Activated CD4-positive, alpha-beta memory T cell treated with anti-CD3 and anti-CD28 coated beads, Interleukin-2, amount 10 ng/mL, durations not matched to agents 7 days and 5 days (primary cell): ENCODE data around the gene ZNF837. TPM values are rescaled to one million over a fixed set of nuclear protein-coding genes. Genes with fewer than 3 reads are reported as not detected.

Experiments used
- CTCF ChIA-PET: fragments of 350-600 bp; sonication (Branson Sonifier 250); formaldehyde crosslinking; loops from one replicate; lab custom pipeline; 2021; ENCODE audit warnings: antibody characterized with exemption, inconsistent platforms; lab: Charles Lee
- POLR2A ChIA-PET: fragments of 350-600 bp; sonication (Branson Sonifier 250); formaldehyde crosslinking; loops from one replicate; lab custom pipeline; 2021; ENCODE audit warnings: antibody characterized with exemption; lab: Charles Lee
- DNase-seq: peaks from one replicate; pipeline ENCODE4 v3.0.0-alpha.2; 2020
- H3K27ac Mint-ChIP-seq: one replicate; pipeline ENCODE4 v1.8.0; 2021; ENCODE audit warnings: mild to moderate bottlenecking, mixed read lengths
- H3K27me3 Mint-ChIP-seq: one replicate; pipeline ENCODE4 v1.8.0; 2021; ENCODE audit warnings: mixed read lengths
- H3K36me3 Mint-ChIP-seq: one replicate; pipeline ENCODE4 v1.8.0; 2021; ENCODE audit warnings: low read depth, mixed read lengths
- H3K4me1 Mint-ChIP-seq: one replicate; pipeline ENCODE4 v1.8.0; 2021; ENCODE audit warnings: mixed read lengths
- H3K4me3 Mint-ChIP-seq: one replicate; pipeline ENCODE4 v1.8.0; 2021; ENCODE audit warnings: mild to moderate bottlenecking, mixed read lengths
- H3K9me3 Mint-ChIP-seq: one replicate; pipeline ENCODE4 v1.8.0; 2021; ENCODE audit warnings: mixed read lengths
- total RNA-seq, 2 experiments: library from RNA; stranded (reverse); gene quantifications; one replicate each; pipeline ENCODE4 v1.2.3, GENCODE V29; 2021

Gene ZNF837
- total RNA-seq, 2 experiments from 2014 or later: 1.7 TPM

- ChIA-PET POLR2A (interaction anchor here (0.7 kb wide), 1 partner anchor 147 kb away, joined by 3 read pairs; no protein-coding TSS in a partner anchor), CTCF (interaction anchor here (1.0 to 1.2 kb wide), 2 partner anchors 17 to 102 kb away, joined by 3 to 4 read pairs; partner anchors contain the start of gene ZNF544)
- no peak overlapping the region for H3K4me3 Mint-ChIP-seq
Measured at GRCh38 chr19:58330458-58330857, 50.4 kb downstream of the ZNF837 start.

GRCh38 chr19:58328999-58329398, 51.8 kb downstream of the ZNF837 start:
- ChIA-PET CTCF (interaction anchor here (1.5 to 2.2 kb wide), 2 partner anchors 14 to 191 kb away, joined by 5 to 6 read pairs; partner anchors contain the start of gene ZBTB45), POLR2A (no interaction called here)
- H3K9me3 Mint-ChIP-seq: no peaks in the 10 kb centered on the region
- no peak for DNase-seq
- H3K27ac Mint-ChIP-seq: no peak overlapping the region
- no peak overlapping the region for H3K4me3 Mint-ChIP-seq
- no peaks in the 10 kb centered on the region for H3K4me1 Mint-ChIP-seq
- H3K27me3 Mint-ChIP-seq: no peaks in the 10 kb centered on the region
- peaks cover 2% of the 10 kb centered on the region for H3K36me3 Mint-ChIP-seq

More at GRCh38 chr19:58330458-58330857, 50.4 kb downstream of the ZNF837 start:
- H3K27ac Mint-ChIP-seq: no peak overlapping the region
- DNase-seq: no peak
- H3K4me1 Mint-ChIP-seq: no peaks in the 10 kb centered on the region
- H3K9me3 Mint-ChIP-seq: no peaks in the 10 kb centered on the region
- H3K36me3 Mint-ChIP-seq: peaks cover 13% of the 10 kb centered on the region
- H3K27me3 Mint-ChIP-seq: no peaks in the 10 kb centered on the region

- DNase-seq: peak; percentile 93
- Mint-ChIP-seq H3K36me3 (peaks cover 9% of the 10 kb centered on the region), H3K9me3 (no peaks in the 10 kb centered on the region), H3K4me3 (no peak within 1 kb of the TSS), H3K27me3 (no peaks in the 10 kb centered on the region), H3K27ac (no peak within 1 kb of the TSS), H3K4me1 (no peaks in the 10 kb centered on the region)
- ChIA-PET POLR2A (interaction anchor here (1.0 to 2.2 kb wide), 12 partner anchors 9 to 193 kb away, joined by 3 to 23 read pairs (median 4); partner anchors contain the start of genes ERVK3-1, RPS5, ZBTB45 and ZNF497), CTCF (interaction anchor here (0.9 to 2.2 kb wide), 6 partner anchors 20 to 254 kb away, joined by 4 to 12 read pairs (median 6); partner anchors contain the start of genes ZBTB45, ZNF497 and ZNF584)
Measured at GRCh38 chr19:58326914-58327726, 53.7 kb downstream of the ZNF837 start, which contains the start of gene ZSCAN22. Gene ZSCAN22 (plus strand): TSS chr19:58326994. CDS start chr19:58334803, 7,809 bp downstream.

GRCh38 chr19:58326501-58326913, 54.3 kb downstream of the ZNF837 start:
- no peak for DNase-seq
- H3K4me1 Mint-ChIP-seq: no peaks in the 10 kb centered on the region
- no peak overlapping the region for H3K4me3 Mint-ChIP-seq
- no peaks in the 10 kb centered on the region for H3K27me3 Mint-ChIP-seq
- CTCF ChIA-PET: interaction anchor here (0.9 to 1.4 kb wide), 5 partner anchors 21 to 255 kb away, joined by 4 to 12 read pairs (median 6); partner anchors contain the start of genes ZBTB45, ZNF497 and ZNF584
- POLR2A ChIA-PET: interaction anchor here (1.0 to 2.2 kb wide), 13 partner anchors 9 to 193 kb away, joined by 3 to 23 read pairs (median 5); partner anchors contain the start of genes ERVK3-1, RPS5, ZBTB45 and ZNF497
- peaks cover 9% of the 10 kb centered on the region for H3K36me3 Mint-ChIP-seq
- H3K27ac Mint-ChIP-seq: no peak overlapping the region
- no peaks in the 10 kb centered on the region for H3K9me3 Mint-ChIP-seq

- no peak overlapping the region for H3K27ac Mint-ChIP-seq
- H3K27me3 Mint-ChIP-seq: no peaks in the 10 kb centered on the region
- no peaks in the 10 kb centered on the region for H3K4me1 Mint-ChIP-seq
- POLR2A ChIA-PET: interaction anchor here (0.7 to 2.2 kb wide), 10 partner anchors 8 to 475 kb away, joined by 3 to 23 read pairs (median 4); partner anchors contain the start of genes ERVK3-1, RPS5, ZNF497 and ZNF587
- peaks cover 11% of the 10 kb centered on the region for H3K36me3 Mint-ChIP-seq
- no peak for DNase-seq
- H3K4me3 Mint-ChIP-seq: no peak overlapping the region
- no peaks in the 10 kb centered on the region for H3K9me3 Mint-ChIP-seq
- CTCF ChIA-PET: interaction anchor here (1.3 kb wide), 1 partner anchor 38 kb away, joined by 6 read pairs; the partner anchor contains the start of gene ZNF497
Measured at GRCh38 chr19:58325311-58326022, 55.4 kb downstream of the ZNF837 start.

GRCh38 chr19:58319241-58319640, 61.6 kb downstream of the ZNF837 start:
- Mint-ChIP-seq H3K9me3 (peaks cover 3% of the 10 kb centered on the region), H3K27ac (no peak overlapping the region), H3K27me3 (no peaks in the 10 kb centered on the region), H3K36me3 (peaks cover 36% of the 10 kb centered on the region), H3K4me3 (no peak overlapping the region), H3K4me1 (no peaks in the 10 kb centered on the region)
- CTCF ChIA-PET: interaction anchor here (1.0 kb wide), 1 partner anchor 847 kb away, joined by 3 read pairs; no protein-coding TSS in a partner anchor
- POLR2A ChIA-PET: interaction anchor here (1.5 kb wide), 1 partner anchor 12 kb away, joined by 4 read pairs; no protein-coding TSS in a partner anchor
- no peak for DNase-seq

- H3K27me3 Mint-ChIP-seq: no peaks in the 10 kb centered on the region
- no peak overlapping the region for H3K4me3 Mint-ChIP-seq
- H3K27ac Mint-ChIP-seq: no peak overlapping the region
- H3K4me1 Mint-ChIP-seq: no peaks in the 10 kb centered on the region
- POLR2A ChIA-PET: interaction anchor here (1.0 to 1.5 kb wide), 3 partner anchors 8 to 29 kb away, joined by 3 to 4 read pairs (median 4); partner anchors contain the start of gene ZSCAN22
- no peak for DNase-seq
- H3K36me3 Mint-ChIP-seq: peaks cover 42% of the 10 kb centered on the region
- CTCF ChIA-PET: interaction anchor here (1.0 kb wide), 1 partner anchor 846 kb away, joined by 3 read pairs; no protein-coding TSS in a partner anchor
- H3K9me3 Mint-ChIP-seq: peaks cover 6% of the 10 kb centered on the region
Measured at GRCh38 chr19:58318297-58318696, 62.5 kb downstream of the ZNF837 start.

Other genes starting within 250 kb of the ZNF837 start
- 1 to 10 TPM; 4.5 to 4.6 TPM for gene ZNF329, start 230.2 kb downstream of the ZNF837 start, total RNA-seq
- gene ZNF274, start 198.0 kb downstream of the ZNF837 start, total RNA-seq: 10 to 100 TPM; 27.0 to 29.2 TPM
- gene ZNF544, start 152.1 kb downstream of the ZNF837 start, total RNA-seq: 10 to 100 TPM; 47.5 to 50.0 TPM
- gene ZNF8, start 102.1 kb downstream of the ZNF837 start, total RNA-seq: 1 to 10 TPM; 4.5 TPM
- 10 to 100 TPM; 53.8 to 60.1 TPM for gene ERVK3-1, start 75.7 kb downstream of the ZNF837 start, total RNA-seq
- gene ZSCAN22, start 54.0 kb downstream of the ZNF837 start, total RNA-seq: 1 to 10 TPM; 5.4 to 5.7 TPM
- 1 to 10 TPM; 8.5 to 9.9 TPM for gene A1BG, start 27.5 kb downstream of the ZNF837 start, total RNA-seq
- 1 to 10 TPM; 1.1 to 1.2 TPM for gene ZNF497, start 18.3 kb downstream of the ZNF837 start, total RNA-seq
- 100 to 1,000 TPM; 785 to 801 TPM for gene RPS5, start 6.2 kb upstream of the ZNF837 start, total RNA-seq
- under 1 TPM in 1 of 2 experiments, not detected in 1; 0.45 TPM for gene RNF225, start 14.6 kb upstream of the ZNF837 start, total RNA-seq
- gene ZNF584, start 27.6 kb upstream of the ZNF837 start, total RNA-seq: 1 to 10 TPM; 5.2 to 5.5 TPM
- gene ZNF132, start 59.1 kb upstream of the ZNF837 start, total RNA-seq: 1 to 10 TPM; 4.5 to 4.7 TPM
- gene ZNF324B, start 70.6 kb upstream of the ZNF837 start, total RNA-seq: 10 to 100 TPM; 11.5 to 12.3 TPM
- 10 to 100 TPM; 10.8 to 12.1 TPM for gene ZNF324, start 86.0 kb upstream of the ZNF837 start, total RNA-seq
- 1 to 10 TPM; 8.4 to 8.7 TPM for gene ZNF446, start 95.3 kb upstream of the ZNF837 start, total RNA-seq
- gene SLC27A5, start 131.0 kb upstream of the ZNF837 start, total RNA-seq: 10 to 100 TPM; 16.8 to 17.1 TPM
- 10 to 100 TPM; 15.8 to 17.4 TPM for gene ZBTB45, start 138.8 kb upstream of the ZNF837 start, total RNA-seq
- 100 to 1,000 TPM; 345 TPM for gene TRIM28, start 163.0 kb upstream of the ZNF837 start, total RNA-seq
- gene CHMP2A, start 174.1 kb upstream of the ZNF837 start, total RNA-seq: 100 to 1,000 TPM; 137 to 144 TPM
- gene UBE2M, start 177.6 kb upstream of the ZNF837 start, total RNA-seq: 10 to 100 TPM; 87.5 to 92.4 TPM
- gene MZF1, start 192.3 kb upstream of the ZNF837 start, total RNA-seq: 10 to 100 TPM; 21.6 to 22.9 TPM